HG03064 (cell line): ENCODE data around the gene TMEM158.

Experiments used
- ATAC-seq: cut with Tn5 transposase; IDR thresholded peaks from one replicate; pipeline ENCODE4 v1.9.1; 2021; ENCODE audit warnings: low read depth; ENCODE audit not compliant: unreplicated experiment

TMEM158 gene

DNA sequence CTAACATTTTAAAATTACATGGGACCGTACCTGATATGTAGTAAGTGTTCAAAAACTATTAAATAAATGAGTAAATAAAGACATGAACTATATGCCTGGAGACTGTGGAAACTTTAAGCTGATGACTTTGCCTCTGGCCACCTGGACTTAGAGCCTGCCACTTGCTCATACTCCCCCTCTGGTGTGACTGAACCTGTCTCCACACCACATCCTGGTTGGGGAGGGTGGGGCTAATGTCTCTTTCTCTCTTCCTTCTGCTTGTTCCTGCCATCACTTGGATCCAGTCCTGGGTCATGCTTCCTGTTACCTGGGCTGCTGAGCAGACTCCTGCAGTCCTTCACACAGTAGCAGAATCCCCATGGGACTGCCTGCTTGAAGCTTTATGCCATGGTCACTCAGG lies 8.2 kb upstream of the TMEM158 start:
- no peak for ATAC-seq

DNA sequence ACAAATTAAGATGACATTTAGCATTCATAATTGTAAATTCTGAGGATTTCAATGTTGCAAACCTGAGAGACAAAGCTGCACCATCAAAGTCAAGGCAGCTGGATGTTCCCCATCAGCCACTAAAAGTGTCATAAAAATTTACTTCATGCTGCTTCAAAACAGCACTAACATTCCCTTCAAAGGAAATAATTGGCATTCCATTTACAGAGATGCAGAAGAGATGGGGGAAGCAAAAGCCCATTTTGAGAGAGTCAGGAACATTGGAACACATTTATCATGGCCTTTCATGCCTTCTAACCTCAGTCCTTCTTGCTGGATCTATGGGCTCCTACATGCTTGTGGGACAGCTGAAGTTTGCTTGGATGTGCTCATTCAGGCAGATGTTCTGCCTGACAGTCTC lies 6.4 kb upstream of the TMEM158 start:
- ATAC-seq: no peak

DNA sequence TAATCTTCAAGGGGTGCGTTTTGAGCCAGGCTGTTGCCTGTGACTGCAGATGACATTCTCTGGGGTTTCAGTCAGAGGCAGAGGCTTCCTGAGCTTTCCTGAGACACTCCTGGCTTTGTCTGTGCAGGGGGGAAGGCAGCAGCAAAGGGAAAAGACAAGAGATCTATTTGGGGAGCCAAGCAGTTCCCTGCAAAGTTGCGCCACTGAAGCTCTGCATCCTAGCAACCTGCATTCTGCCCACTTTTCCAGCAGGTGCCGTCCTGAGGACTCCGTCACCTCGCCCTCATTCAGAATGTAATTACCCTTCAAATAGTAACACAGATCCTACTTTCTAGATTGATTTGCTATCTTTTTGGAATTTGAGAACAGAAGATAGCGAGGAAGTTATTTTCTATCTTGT lies 1.9 kb upstream of the TMEM158 start:
- ATAC-seq: no peak

DNA sequence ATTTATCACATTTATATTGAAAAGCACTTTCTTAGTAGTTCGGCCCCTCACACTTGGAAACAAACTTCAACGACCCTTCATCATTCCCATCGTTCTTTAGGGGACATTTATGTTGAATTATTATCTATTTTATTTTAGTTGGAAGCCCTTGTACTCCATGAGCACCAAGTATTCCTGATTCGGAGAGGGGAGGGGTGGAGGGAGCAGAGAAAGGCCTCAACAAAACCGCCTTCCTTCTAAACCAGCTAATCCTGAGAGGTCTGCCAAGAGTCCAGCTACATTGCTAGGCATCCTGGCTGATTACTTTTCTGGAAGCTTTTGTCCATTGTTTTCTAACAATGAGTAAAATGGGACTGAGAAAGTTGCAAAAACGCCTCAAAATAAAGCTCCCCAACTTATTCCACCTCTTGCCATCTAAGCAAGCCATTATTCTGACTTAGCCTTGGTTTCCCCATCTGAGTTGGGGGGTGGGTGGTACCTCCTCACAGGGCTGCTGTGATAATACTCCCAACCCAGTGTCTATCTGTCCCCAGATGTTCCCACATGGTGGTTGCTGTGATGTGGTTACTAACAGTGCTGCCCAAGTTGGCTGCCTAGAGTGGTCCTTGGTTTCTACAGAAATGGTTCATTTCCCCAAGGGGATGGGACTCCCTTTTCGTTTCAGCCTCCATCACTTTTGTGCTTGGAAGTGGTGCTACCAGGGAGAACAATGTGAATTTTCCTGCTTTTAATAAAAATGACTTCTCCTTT lies 1.2 kb upstream of the TMEM158 start:
- no peak for ATAC-seq

DNA sequence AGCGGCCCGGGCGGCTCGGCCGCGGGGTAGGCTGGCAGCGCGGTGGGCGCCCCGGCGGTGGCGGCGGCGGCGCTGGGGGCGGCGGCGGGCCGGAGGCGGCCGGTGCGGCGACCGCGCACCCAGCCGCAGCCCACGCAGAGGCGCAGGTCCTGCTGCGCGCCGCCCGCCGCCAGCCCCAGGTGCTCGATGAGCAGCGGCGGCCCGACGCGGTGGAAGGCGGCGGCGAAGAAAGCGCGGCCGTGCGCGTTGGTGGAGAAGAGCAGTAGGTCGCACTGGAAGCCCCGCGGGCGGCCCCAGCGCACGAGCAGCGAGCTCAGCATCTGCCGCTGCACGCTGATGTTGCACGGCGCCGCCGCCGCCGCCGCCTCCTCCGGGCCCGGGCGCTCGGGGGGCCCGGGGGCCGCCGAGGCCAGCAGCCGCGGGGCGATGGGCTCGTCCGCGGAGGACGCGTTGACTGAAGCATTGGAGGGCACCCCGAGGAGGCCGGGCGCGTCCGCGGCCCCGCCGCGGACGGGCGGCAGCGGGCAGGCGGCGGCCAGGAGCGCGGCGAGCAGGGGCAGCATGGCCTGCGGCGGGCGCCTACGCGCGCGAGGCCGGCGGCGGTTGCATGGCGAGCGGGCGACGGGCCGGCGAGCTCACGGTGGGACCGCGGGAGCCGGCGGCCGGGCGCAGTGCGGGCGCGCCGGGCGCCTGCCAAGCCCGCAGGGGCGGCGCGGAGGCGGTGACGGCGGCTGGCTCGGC lies 452 bp downstream of the TMEM158 start:
- ATAC-seq: no peak

DNA sequence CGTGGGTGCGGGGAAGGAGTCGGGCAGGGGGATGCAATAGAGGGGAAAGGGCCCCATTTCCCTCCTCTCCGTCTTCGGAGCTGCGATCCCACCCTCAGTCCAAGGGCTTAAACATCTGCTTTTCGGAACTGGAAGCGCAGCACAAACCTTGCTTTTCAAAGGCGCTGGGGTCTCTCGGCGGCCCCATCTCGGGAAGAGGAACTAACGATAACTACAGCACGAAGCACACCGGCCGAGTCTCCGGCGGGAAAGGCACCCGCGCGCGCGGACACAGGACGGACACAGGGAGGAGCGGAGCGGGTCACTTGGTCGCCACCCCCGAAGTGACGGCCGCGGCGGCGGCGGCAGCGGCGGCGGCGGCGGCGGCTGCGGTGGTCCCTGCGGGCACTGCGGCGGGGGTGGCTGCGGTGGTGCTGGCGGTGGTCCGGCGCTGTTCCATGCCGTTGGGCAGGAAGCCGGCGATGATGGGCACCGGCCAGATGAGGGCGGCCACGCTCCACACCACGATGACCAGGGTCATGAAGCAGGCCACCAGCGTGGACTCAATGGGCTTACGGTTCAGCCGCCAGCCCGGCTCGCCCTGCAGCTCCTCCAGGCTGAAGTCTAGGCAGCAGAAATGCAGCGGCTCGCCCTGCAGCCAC lies 1.1 kb downstream of the TMEM158 start:
- ATAC-seq: no peak

DNA sequence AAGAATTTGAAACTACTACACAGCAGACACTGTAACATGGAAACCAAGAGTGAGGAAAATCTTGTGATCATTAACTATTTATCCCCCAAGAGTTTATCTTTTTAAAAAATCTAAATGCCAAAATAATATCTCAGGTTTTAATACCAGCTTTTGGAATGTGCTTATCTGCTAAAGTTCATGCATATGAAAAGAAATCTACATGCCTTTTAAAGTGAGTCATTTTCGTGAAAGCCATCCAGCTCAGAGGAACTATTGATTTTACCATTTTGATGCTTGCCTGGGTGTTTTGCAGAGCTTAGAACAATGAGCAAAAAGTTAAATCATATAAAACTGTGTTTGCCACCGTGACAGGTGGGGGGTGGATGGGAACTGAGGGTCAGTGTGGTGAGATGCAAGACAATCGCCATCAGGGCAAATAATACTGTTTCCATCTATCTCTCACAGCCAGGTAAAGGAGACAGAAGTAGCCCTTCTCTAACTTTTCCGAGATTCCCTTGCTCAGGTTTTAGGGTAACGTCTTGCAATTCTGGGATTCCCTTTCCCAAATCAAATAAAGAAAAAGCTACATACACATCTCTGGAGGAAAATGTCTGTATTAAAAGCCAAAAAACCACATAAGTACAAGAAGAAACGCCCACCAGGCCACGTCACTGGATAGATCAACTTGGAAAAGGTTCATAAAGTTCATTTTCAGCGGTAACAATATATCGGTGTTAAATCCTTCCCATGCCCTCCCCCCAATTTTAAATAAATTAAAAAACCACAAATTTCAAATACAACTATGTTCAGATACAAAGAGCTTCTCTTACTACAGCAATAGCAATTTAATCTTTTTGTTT lies 2.0 kb downstream of the TMEM158 start:
- ATAC-seq: no peak

DNA sequence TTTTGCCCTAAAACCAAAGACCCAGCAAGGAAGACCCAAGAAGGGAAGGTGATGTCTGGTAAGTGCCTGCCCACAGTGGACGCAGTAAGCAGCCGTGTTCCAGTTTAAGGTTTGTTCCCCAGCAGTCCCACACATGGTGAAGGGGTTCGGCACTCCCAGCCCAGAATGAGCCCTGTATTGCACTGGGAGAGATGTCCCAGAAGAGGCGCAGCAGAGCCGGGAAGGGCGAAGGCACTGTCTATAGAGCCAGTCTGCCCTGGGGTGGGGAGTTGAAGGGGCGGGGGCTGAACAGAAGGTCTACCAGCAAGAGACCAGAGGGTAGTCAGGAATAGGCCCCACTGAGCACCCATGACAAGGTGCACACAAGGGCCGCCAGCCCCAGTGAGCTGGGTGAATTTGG lies 6.4 kb downstream of the TMEM158 start:
- no peak for ATAC-seq

DNA sequence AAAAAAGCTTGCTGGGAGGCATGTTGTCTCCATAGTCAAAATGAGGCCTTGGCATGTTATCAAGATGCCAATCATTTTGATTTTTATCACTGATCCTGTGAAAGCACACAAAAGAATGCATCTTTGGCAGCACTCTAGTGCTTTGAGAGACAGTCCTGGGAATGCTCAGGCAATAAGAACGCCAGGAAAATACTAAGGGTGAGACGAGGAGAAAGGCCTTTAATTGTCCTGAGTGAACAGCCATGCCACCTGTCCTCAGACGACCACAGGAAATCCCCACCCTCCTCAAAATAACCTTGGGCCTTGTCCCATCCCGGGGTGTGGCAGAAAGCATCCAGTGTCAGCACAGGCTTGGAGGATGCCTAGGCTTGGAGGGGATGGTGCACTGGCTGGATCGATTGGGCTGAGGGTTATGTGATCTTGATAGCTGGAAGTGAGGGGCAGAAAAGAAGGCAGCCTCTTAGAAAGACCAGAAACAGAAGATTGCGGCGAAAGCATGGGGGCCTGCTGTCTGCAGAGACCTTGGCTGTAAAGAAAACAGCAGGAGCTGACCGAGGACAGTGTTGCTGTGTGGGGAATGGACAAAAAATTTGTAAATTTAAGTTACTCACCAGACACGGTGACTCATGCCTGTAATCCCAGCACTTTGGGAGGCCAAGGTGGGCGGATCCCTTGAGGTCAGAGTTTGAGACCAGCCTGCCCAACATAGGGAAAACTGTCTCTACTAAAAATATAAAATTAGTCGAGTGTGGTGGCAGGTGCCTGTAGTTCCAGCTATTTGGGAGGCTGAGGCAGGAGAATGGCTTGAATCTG lies 7.3 kb downstream of the TMEM158 start:
- no peak for ATAC-seq

DNA sequence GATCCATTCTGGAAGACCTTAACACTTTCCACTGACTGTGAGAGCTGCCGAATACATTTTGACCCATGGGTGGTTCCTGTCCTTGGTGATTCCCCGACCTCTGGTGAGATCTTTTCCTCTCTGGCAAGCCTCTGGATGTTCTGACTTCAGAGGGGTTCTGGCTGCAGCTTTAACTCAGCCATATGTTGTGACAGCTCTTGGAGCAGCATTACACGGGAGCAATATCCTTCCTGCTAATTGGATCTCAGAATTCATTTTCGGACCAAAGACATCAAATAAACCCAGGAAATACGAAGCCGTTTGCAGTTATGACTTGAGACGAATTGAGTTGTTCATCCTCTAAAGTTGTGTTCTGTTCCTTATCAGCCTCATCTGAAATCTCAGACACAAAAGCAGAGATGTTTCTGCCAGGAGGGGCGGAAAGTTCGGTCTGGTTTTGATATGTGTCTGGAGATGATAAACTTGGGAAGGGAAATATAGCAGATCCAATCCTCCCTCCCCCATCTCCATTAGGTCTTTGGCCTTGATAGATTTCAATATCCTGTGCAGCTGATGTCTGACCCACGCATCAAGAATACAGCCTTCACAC lies 10.0 kb downstream of the TMEM158 start:
- ATAC-seq: no peak

DNA sequence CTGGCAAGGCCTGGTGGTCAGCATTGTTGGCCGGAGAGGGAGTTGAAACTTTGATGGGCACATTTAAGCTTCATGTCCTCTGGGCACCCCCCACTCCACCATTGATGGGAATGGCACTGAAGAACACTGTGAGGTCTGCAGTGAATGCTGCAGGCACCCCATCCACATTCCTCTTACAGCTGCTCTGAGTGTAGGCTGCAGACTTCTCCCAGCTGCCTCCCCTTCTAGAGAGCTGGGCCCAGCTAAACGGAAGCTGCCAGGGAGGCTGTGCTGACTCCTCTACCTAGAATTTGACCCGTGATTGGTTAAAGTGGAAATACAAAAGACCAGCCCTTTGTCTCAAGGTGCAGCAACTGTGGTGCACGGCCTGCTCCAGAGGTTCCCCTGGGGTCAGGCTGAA lies 10.6 kb downstream of the TMEM158 start:
- ATAC-seq: no peak

DNA sequence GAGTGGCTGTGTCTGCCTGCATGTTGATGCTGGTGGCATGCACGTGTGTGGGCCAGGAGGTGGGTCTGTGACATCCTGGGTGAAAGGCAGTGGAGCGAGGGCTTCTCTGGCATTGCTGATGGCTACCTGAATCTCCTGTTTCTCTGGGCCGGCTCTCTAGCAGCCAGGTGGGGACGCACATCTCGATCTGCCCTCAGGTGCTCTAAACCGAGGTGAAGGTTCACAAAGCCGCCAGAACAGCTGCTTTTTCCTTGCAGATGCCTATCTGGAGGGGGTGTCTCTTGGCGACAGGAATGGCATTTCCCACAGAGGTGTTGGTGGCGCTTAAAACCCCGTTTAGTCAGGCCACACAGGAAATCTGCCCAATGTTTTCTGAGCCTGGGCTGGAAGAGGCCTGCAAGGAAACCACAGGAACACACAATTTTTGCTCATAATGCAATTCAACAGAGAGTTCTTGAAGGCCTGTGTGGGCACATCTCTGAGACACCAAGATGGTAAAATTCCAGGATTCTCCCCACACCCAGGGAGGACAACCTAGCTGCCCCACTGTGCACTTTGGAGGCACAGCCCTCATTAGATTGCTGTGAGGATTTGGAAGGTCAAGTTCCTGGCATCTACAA lies 11.9 kb downstream of the TMEM158 start:
- no peak for ATAC-seq

DNA sequence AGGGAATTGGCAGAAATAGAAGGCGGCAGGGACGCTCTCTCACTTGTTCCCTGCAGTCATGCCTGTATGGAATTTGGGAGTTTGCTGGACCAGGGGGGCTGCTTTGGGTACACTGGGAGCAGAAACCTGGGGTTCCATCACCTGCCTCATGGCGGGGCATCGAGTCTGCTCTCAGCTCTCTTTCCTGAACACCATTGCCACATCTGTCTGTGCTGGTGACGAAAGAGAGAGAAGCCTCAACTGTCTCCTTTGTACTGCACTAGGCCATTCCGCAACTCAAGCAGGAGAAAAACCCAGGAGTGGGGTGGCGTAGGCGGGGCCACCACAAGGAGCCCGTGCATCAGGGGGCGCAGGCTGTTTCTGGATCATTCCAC lies 14.0 kb downstream of the TMEM158 start:
- ATAC-seq: no peak

DNA sequence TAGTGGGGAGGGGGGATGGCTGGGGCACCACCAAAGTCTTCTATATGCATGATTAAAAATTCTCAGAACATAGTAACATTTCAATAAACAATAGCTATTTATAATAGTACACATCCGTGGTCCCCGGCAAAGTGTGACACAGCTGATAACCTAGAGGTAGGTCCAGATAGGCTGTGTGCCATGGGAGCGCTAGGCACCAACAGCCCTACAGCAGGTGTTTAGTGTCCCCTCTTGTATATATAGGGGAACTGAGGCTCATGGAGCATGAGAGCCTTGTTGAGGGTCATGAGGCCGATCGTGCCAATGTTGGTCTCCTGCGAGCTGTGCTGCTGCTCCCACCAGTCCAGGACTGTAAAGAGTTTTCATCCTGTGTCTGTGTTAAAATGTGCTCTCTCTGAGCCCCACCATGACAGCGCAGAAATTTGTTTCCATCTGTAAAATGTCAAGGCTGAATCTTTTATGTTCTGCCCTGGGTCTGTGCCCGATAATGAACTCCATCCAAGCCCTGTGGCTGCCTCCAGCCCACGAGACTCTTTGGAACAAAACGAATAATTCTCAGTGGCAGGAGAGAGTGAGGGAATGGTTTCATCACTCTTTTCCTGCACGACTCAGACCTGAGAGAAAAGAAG lies 14.5 kb downstream of the TMEM158 start:
- ATAC-seq: no peak

DNA sequence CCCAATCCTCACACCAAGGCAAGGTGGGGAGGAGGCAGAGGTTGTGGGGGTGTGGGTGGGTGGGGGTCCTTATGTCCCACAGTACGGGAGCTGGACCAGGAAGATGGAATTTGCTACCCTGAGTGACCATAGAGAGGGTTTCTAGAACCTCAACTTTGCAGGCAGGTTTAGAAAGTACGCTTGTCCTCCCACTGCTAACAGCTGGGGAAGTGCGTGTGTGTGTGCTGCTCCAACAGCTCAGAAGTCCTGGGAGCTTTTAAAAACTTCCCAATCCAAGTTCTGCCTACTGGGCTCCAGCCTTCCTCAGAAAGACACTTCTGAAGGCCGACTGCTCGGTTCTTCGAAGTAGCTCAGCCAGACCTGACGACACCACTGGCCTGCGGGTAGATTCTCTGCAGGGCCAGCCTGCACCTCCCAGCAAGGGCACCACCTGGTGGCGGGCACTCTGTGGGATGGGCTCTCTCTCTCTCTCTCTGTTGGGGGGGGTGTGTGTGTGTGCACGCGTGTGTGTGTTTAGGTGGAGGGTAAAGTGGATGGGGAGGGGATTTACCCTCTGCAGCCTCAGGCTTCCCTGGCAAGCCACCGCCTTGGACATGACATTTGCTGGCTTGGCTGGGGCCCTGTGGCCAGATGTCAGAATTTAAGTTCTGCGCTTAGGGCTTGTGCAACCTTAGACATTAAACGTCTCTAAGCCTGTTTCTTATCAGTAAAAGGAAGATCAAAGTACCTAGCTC lies 15.6 kb downstream of the TMEM158 start:
- ATAC-seq: no peak

DNA sequence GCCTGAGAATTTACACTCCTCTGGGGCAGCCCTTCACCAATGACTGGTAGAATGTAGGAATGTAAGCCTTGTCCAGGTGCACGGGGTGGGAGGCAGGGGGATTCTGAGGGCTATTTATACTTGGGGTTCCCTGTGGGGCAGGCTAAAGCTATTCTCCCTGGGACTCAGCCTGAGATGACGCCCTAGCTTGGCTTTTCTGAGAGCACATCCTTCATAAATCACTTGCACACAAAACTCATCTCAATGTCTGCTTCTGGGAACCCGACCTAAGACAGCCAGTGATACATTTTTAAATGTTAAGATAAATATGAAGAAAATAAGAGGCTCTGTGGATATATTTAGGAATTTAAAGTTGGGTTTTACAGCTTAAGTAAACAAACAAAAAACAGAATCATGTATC lies 16.6 kb downstream of the TMEM158 start:
- no peak for ATAC-seq

DNA sequence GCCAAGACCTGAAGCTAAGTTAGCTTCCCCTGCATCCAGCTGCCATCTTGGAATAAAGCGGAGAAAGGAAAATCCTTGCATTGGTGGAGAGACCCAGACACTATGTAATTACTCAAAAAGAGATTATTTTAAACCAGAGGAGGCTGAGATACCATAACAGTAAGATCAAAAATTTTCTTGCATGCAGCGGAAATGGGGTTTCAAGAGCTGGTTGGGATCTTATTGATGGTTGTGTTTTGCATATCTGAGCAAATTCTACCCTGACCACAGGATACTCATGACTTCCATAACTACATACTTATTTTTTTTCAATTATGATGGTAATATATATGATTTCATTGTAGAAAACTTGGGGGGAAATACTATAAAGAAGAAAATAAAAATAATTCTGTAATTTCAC lies 17.5 kb downstream of the TMEM158 start:
- ATAC-seq: no peak

DNA sequence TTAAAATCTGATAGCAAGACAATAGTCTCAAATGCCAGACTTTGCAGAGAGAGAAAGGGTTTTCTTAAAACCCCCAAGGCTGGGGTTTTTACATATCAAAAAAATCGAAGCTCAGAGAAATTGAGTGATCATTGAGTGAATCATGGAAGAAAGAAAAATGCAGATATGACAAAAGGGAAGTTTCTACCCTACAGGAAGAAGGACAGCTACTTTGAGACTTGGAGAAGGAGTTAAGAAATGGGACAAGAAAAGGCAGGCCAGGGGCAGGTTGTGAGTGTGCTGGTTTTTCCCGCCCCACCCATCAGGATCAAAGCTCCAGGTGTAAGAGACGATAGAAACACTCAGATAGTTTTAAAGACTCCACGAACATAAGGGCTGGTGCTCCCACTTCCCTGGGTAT lies 18.6 kb downstream of the TMEM158 start:
- ATAC-seq: no peak
